ENCODE measurements around the gene CCL19. TPM values are rescaled to one million over a fixed set of nuclear protein-coding genes. Genes with fewer than 3 reads are reported as not detected.

Gene CCL19
- total RNA-seq, 1 experiment from 2014 or later = not detected

DNA sequence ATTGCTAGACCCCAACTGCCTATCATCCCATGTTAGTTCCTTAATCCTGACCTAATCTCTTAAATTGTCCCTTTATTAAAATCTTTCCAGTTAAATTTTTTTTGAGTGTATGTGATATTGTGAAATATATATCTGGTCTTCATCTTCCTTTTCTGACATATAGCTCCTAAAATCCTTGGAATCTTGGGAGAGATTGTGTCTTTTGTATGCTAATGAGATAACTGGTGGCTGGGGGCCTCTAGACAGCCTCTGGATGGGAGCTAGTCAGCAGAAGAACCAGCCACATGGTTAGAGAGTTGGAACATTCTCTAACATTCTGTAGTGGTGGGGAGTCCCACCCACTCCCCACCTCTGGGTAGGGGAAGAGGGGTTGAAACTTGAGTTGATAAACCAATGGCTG, 3.7 kb upstream of the CCL19 start:
- DNase-seq (ENCODE audit: low spot score) = no peak

- no peak for DNase-seq (ENCODE audit: low spot score)
Measured at GRCh38 chr9:34693560-34693959, 2.5 kb upstream of the CCL19 start.

- DNase-seq (ENCODE audit: low spot score) = no peak
Measured at GRCh38 chr9:34691936-34692315, 850 bp upstream of the CCL19 start.

DNA sequence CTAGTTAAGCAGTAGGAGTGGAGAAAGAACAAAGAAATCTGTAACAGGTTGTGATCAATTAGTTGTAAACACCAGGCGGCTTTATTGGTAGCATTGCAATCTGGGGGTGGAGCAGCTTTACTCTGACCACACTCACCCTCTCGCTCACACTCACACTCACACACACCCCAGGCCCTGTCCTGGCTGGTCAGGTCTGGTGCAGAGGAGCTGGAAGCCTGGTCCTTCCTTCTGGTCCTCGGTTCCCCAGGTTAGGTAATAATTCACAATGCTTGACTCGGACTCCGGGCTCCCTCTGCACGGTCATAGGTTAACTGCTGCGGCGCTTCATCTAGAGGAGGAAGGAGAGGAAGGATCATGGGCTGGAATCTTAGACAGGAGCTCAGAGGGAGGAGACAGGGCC, 1.6 kb downstream of the CCL19 start:
- no peak for DNase-seq (ENCODE audit: low spot score)

GRCh38 chr9:34689116-34689470, 2.0 kb downstream of the CCL19 start:
- DNase-seq (ENCODE audit: low spot score) = no peak

GRCh38 chr9:34688329-34689115, 2.6 kb downstream of the CCL19 start:
- no peak for DNase-seq (ENCODE audit: low spot score)

- DNase-seq (ENCODE audit: low spot score) = no peak
Measured at GRCh38 chr9:34687276-34688030, 3.6 kb downstream of the CCL19 start.

DNA sequence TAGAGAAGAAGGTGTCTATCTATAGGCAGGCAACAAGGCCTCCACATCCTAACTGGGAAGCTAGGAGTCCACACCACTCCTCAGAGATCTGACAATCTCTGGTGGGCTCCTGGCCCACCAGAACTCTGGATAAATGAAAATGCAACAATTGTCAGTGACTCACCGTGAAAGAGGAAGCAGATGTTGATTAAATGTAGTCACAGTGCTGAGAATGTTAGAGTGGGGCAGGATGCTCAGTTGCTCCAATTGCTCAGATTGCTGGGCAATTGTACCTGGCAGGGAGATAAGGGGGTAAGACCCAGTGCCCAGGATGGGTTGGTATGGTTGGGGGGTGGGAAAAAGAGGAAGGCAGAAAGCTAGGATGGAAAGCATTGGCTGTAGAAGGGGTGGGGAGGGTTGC, 4.3 kb downstream of the CCL19 start:
- DNase-seq (ENCODE audit: low spot score) = no peak

DNA sequence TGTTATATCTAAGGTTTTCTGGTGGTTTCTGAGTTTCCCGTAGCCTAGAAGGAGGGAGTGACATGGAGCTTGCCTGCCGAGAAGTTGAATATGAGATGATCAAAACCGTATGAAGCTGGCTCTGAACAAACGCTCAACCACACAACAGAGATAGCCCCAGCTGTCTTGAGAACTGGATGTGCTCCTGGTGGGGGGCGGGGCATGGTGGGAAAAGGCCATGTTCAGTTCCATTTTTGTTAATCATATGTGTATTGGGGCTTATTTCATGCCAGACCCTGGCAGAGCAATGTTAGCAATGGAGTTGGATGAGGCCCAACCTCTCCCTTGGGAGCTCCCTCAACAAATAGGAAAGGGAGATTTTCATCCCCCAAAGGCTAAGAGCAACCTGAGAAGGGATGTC, 4.8 kb downstream of the CCL19 start:
- no peak for DNase-seq (ENCODE audit: low spot score)

DNA sequence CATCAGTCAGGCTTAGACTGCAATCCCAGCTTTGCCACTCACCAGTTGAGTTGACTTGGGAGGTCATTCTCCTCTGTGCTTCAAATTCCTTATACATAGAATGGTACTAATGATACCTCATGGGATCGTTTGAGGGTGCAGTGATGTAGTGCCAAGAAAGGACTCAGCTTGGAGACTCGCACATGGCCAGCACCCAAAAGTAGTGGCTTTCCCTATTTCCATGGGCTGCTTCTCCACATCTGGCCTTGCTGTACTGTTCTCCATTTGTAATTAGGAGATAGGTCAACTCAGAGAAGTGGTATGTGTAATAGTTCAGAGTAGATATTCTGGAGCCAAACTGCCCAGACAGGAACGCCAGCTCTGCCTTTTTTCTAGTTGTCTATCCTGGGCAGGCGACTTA, 5.5 kb downstream of the CCL19 start:
- DNase-seq (ENCODE audit: low spot score) = no peak

GRCh38 chr9:34684816-34685215, 6.3 kb downstream of the CCL19 start:
- no peak for DNase-seq (ENCODE audit: low spot score)

DNA sequence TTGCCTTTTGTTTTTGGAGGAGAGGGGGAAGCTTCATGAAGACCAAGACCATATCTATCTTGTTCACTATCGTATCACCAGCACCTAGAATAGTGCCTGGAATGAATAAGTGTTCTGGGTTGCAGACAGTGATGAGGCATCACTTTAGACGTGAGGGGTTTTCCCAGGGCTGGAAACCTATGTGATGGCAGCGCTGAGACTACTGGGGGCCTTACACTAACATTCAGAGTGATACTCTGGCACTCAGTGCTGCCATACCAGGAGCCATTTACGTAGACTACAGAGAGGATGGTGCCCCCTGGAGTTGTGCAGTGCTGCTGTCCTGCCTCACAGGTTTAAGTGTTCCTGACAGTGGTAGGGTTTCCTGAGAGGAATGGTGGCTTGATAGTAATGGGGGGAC, 6.9 kb downstream of the CCL19 start:
- DNase-seq (ENCODE audit: low spot score) = no peak

- no peak for DNase-seq (ENCODE audit: low spot score)
Measured at GRCh38 chr9:34675869-34676268, 15.2 kb downstream of the CCL19 start.

DNA sequence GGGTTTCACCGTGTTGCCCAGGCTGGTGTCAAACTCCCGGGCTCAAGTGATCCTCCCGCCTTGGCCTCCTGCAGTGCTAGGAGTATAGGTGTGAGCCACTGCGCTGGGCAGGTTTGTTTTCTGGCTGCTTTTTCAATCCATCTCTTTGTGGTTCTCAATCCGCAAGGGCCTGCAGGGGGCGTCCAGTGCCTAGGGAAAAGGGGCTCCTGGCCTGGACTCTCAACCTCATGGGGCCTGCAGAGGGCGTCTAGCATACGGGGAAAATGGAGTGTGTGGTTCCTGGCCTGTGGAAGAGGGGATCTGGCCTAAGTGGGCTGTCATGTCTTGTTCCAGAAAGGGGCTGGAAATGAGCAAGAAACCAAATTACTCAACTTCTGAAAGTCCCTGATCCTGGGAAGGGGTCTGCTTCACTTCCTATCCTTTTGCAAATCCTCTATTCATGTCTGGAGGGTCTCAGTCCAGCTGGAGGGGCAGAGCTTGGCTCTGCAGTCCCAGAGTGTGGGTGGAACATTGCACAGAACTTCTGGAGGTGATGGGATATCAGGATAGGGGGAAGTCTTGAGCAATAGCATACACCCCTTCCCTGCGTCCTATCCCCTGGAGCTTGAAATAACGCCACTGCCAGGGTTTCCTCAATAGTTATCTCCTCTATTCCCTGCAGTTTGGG, 15.9 kb downstream of the CCL19 start:
- peak; percentile 28 for DNase-seq (ENCODE audit: low spot score)

GRCh38 chr9:34674440-34674839, 16.6 kb downstream of the CCL19 start:
- no peak for DNase-seq (ENCODE audit: low spot score)

- no peak for DNase-seq (ENCODE audit: low spot score)
Measured at GRCh38 chr9:34671307-34671706, 19.8 kb downstream of the CCL19 start.

- DNase-seq (ENCODE audit: low spot score) = no peak
Measured at GRCh38 chr9:34669809-34670562, 21.1 kb downstream of the CCL19 start.

DNA sequence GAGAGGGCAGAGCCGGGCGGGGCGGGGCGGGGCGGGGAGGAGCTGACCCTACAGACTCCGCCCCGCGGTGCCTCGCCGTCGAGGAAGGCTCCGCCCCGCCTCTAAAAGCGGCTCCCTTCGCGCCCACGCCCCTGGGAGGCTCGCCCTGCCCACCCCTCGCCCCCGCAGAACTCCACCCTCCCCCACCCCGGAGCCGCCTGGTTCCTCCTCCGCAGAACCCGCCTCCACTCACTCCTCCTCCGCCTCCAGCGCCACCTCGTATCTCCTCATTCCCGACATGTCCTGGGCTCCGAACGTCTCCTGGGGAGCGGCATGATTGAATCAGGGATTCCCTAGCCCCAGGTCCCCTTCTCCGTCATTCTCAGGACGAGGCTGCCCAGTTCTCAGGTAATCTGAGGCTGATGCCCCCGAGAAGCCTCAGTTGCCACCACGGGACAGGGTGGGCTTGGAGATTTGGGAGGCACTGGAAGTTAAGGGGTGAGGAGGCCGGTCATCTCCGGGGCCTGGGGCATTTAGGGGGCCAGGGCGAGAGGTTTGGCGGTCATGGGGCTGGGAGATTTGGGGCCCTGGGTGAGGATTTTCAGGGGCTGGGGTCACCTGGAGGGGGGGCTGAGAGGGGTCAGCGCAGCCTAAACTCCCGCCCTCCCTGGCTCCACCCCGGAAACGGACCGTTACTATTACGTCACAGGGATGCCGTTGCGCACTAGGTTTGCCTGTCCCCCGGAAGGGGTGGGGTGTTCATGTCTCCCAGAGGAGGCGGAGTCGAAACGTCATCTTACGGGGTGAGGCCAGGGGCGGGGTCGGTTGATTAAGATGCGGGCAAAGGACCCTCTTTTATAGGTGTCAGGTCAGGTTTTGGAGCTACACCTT, 25.5 kb downstream of the CCL19 start:
- DNase-seq (ENCODE audit: low spot score) = peak; percentile 89

GRCh38 chr9:34665067-34665380, 26.1 kb downstream of the CCL19 start:
- DNase-seq (ENCODE audit: low spot score) = no peak

DNA sequence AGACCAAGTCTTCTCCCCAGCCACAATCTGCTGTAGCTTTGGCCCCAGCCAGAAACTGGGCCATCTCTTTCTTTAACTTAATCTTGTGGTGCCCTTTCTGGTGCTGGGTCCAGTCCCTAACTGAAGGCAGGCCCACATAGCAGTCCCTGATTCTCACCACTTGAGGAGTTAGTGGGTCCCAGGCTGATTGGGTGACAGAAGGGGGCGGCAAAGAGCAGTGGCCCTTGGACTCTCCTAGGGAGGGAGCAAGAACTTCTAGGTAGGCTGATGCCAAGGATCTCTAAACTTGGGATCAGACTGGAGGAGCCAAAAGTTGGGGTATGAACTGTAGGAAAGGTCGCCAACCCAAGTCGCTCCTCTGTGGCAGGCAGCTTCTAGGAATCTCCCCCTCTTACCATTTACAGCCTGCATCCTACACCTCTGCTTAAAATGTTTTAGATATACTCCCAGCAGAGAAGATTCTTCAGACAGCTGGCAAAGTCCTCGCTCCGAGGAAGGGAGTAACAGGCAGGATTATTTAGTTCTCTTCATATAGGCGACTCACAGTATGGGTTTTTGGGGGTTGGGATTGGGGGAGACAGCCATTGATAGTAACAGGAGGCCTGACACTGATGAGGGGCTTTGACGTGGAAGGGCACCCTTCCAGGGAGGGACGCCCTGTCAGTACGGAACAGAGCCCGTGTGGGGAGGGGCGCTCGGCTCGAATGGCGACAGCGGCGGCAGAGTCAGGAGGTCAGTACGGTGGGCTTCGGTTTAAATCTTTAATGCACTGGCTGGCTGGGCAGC, 26.6 kb downstream of the CCL19 start:
- DNase-seq (ENCODE audit: low spot score) = peak; percentile 26

DNA sequence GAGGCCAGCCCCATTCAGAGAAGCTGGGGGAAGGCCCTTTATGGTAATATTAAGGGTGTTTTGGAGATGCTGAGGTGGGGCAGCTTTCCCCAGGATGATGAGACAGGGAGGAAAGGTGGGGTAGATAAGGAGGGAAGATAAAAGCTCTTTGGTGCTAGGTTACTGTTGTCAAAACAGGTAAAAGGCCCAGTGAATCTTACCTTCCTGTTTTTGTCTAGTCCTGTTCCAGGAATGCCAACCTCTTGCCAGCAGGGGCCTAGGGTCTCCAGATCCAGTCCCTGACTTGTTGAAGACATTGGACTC, 27.8 kb downstream of the CCL19 start:
- DNase-seq (ENCODE audit: low spot score) = no peak
